RWPE1 (cell line): ENCODE measurements around the gene SIX5.
"Not testable (repeated sequence)": the region's sequence is repeated elsewhere in the genome, so short reads cannot be mapped to it uniquely, and the experiment has no call there.

ENCODE experiments used
- CTCF ChIA-PET: fragments of 350-600 bp; sonication (Branson Sonifier 250); formaldehyde crosslinking; extraction: SDS; loops from one replicate; lab custom pipeline; 2021; lab: Yijun Ruan, JAX
- POLR2A ChIA-PET: fragments of 400-600 bp; formaldehyde crosslinking; extraction: SDS; loops from one replicate; lab custom pipeline; 2020; ENCODE audit warnings: antibody characterized with exemption; ENCODE audit not compliant: low non-redundant PET; lab: Yijun Ruan, JAX
- DNase-seq: peaks from one replicate; pipeline ENCODE4 v3.0.0; 2012; ENCODE audit warnings: low spot score
- H3K27ac ChIP-seq: fragments of 450-650 bp; 2 replicates; pipeline ENCODE4 v1.5.1; 2017
- TF ChIP-seq, protein P1 (sequence below): fragments of 450-650 bp; conservative IDR thresholded peaks from 2 replicates; pipeline ENCODE4 v1.5.1; 2017; ENCODE audit warnings: low read depth, mild to moderate bottlenecking

Gene SIX5

DNA sequence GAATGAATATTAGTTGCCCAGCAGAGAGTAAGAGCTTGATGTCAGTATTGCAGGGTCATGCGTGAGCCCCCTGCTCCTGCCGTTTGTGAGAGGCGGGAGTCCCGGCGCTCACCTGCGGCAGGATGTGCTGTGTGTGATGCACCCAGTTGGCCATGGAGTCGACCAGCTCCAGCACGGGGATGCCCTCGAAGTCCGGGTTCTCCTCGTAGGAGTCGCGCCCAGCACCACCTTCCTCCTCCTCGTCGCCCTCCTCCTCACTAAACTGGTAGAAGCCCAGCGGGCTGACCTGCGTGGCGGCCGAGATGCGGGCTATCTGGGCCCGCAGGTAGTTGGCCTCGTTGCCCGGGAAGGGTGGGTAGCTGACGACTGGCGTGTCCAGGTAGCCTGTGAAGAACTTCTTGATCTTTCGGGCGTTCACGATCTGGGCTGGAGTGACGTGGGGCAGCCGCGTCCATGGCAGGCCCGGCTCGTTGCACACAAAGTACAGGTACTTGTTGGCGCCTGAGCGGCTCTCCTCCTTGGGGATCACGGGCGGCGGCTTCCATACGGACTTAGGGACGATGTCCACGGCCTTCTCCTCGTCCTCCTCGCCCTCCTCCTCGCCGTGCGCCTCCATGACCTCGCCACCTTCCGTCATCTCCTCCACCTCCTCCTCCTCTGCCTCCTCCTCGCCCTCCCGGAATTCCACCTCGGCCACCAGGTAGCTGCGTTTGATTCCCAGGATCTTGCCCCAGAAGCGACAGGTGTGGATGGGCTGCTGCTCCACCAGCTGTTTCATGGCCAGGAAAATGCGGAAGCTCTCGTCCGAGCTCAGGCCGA, 35.3 kb upstream of the SIX5 start:
- CTCF ChIA-PET: interaction anchor here (0.6 to 1.2 kb wide), 2 partner anchors 12 to 1208 kb away, joined by 3 to 5 read pairs; no protein-coding TSS in a partner anchor

DNA sequence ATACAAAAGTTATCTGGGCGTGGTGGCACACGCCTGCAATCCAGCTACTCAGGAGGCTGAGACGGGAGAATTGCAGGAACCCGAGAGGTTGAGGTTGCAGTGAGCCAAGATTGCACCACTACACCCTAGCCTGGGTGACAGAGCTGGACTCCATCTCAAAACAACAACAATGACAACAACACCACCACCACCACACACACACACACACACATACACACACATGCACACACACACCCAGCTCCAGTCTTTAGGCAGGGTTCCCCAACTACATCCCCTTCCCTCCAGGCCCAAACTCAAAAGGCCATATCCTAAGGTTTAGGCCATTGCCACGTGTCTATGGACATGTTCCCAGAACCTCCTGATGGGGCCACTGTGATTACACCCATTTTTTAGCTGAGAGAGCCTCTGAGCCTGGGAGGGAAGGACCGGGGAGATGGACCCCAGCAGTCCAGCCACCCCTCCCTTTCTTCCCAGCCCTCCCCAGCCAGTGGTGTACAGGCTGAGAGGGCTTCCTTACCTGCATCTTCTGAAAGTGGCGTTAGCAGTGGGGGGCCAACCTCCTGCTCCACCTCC, 32.6 kb upstream of the SIX5 start:
- H3K27ac ChIP-seq: 0 out of 2 replicates have a peak overlapping the region, but pooled peaks have one; percentile 1
- TF ChIP-seq, protein P1, sequence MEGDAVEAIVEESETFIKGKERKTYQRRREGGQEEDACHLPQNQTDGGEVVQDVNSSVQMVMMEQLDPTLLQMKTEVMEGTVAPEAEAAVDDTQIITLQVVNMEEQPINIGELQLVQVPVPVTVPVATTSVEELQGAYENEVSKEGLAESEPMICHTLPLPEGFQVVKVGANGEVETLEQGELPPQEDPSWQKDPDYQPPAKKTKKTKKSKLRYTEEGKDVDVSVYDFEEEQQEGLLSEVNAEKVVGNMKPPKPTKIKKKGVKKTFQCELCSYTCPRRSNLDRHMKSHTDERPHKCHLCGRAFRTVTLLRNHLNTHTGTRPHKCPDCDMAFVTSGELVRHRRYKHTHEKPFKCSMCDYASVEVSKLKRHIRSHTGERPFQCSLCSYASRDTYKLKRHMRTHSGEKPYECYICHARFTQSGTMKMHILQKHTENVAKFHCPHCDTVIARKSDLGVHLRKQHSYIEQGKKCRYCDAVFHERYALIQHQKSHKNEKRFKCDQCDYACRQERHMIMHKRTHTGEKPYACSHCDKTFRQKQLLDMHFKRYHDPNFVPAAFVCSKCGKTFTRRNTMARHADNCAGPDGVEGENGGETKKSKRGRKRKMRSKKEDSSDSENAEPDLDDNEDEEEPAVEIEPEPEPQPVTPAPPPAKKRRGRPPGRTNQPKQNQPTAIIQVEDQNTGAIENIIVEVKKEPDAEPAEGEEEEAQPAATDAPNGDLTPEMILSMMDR: no peak
- ChIA-PET POLR2A (no interaction called here), CTCF (interaction anchor here (0.6 to 1.9 kb wide), 2 partner anchors 15 to 29 kb away, joined by 5 to 9 read pairs; no protein-coding TSS in a partner anchor)
- no peak for DNase-seq

More for the DNA sequence above, 35.3 kb upstream of the SIX5 start:
- H3K27ac ChIP-seq: peak overlapping the region; percentile 19; the same call in 1 of the 2 replicates
- POLR2A ChIA-PET: no interaction called here
- TF ChIP-seq, protein P1: no peak
- no peak for DNase-seq

DNA sequence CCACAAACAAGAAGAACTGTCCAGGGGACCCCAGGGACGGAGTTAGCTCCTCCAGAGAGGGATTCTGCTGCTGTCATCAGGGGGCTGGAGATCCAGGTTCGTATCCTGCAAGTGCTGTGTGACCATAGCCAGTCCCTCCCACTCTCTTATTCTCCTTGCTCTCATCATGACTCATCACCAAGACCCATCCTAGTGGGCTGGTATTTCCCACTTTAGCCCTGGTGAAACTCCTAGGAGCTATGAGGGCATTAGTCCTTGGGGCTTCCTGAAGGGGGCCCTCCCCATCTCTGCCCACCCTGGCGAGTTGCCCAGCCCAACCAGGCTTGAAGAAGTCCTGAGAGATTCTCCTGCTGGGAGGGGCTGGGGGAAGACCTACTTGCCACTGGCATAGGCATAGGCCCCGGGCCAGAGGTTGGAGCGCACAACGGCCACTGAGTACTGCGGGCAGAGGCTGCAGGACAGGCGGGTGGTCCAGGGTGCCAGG, 31.1 kb upstream of the SIX5 start:
- no peak for DNase-seq
- H3K27ac ChIP-seq: peak overlapping the region; percentile 61
- TF ChIP-seq, protein P1: no peak
- ChIA-PET CTCF (interaction anchor here (1.0 to 3.5 kb wide), 3 partner anchors 10 to 30 kb away, joined by 6 to 41 read pairs (median 9); partner anchors contain the start of gene SIX5), POLR2A (interaction anchor here (1.0 kb wide), 1 partner anchor 33 kb away, joined by 3 read pairs; no protein-coding TSS in a partner anchor)

DNA sequence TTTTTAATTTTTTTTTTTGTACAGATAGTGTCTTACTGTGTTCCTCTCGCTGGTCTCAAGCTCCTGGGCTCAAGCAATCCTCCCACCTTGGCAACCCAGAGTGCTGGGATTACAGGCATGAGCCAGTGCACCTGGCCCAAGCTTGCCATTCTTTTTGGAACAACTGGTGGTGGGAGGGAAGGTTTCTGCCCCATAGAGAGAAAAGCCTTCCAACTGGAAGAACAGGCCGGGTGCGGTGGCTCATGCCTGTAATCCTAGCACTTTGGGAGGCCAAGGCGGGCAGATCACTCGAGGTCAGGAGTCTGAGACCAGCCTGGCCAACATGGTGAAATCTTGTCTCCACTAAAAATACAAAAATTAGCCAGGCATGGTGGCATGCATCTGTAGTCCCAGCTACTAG, 30.5 kb upstream of the SIX5 start:
- POLR2A ChIA-PET: interaction anchor here (1.0 kb wide), 2 partner anchors 17 to 32 kb away, joined by 3 read pairs; partner anchors contain the start of gene DMPK
- peak overlapping the region; percentile 61 for H3K27ac ChIP-seq
- DNase-seq: not testable (repeated sequence)
- CTCF ChIA-PET: interaction anchor here (0.6 to 3.5 kb wide), 11 partner anchors 9 to 678 kb away, joined by 3 to 41 read pairs (median 5); partner anchors contain the start of gene SIX5

- ChIA-PET POLR2A (interaction anchor here (1.0 kb wide), 2 partner anchors 16 to 32 kb away, joined by 3 read pairs; partner anchors contain the start of gene DMPK), CTCF (interaction anchor here (0.6 to 3.5 kb wide), 15 partner anchors 9 to 1495 kb away, joined by 3 to 41 read pairs (median 4); partner anchors contain the start of gene SIX5)
- TF ChIP-seq, protein P1: peak; percentile 87
- peak overlapping the region; percentile 61 for H3K27ac ChIP-seq
- peak; percentile 79 for DNase-seq
These were observed 30.0 kb upstream of the SIX5 start for GRCh38 chr19:45798995-45799517.

DNA sequence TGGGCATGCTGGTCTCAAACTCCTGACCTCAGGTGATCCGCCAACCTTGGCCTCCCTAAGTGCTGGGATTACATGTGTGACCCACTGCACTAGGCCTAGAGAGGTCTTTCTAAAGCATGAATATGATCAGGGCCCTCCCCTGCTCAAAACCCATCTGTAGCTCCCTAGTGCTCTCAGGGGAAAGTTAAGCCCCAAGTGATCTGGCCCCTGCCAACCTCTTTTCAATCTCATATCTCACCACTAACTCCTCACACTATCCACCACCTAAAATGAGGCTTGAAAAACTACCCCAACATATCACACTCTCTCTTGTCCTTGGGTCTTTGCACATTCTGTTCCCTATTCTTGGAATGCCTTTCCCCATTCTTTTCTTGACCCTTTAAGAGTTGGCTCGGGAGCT, 25.6 kb upstream of the SIX5 start:
- H3K27ac ChIP-seq: no peak overlapping the region
- TF ChIP-seq, protein P1: no peak
- ChIA-PET CTCF (interaction anchor here (0.5 to 1.3 kb wide), 2 partner anchors 15 to 99 kb away, joined by 3 read pairs; no protein-coding TSS in a partner anchor), POLR2A (no interaction called here)
- no peak for DNase-seq
